HCT116 (cell line): ENCODE data around the gene CLCF1.

Source experiments
- EZH2 ChIP-seq: fragments of 200-600 bp; sonication (generic); IDR thresholded peaks from 2 replicates; pipeline ENCODE4 v1.6.1; 2017; ENCODE audit warnings: antibody characterized with exemption, mixed run types
- POLR2A ChIP-seq: IDR thresholded peaks from 2 replicates; pipeline ENCODE4 v1.7.0; 2011; ENCODE audit warnings: borderline replicate concordance; ENCODE audit not compliant: insufficient read depth, insufficient read length; ENCODE audit errors: extremely low read depth
- POLR2AphosphoS5 ChIP-seq: IDR thresholded peaks from 2 replicates; pipeline ENCODE4 v1.6.1; 2011; ENCODE audit warnings: mild to moderate bottlenecking, low read depth, low read length, moderate library complexity
- RAD21 ChIP-seq: IDR thresholded peaks from 2 replicates; pipeline ENCODE4 v1.6.1; 2012; ENCODE audit warnings: low read depth, mild to moderate bottlenecking
- REST ChIP-seq: IDR thresholded peaks from 2 replicates; pipeline ENCODE4 v1.6.1; 2012; ENCODE audit warnings: low read depth
- YY1 ChIP-seq: IDR thresholded peaks from 2 replicates; pipeline ENCODE4 v1.6.1; 2011; ENCODE audit warnings: low read length, low read depth, moderate library complexity, mild to moderate bottlenecking; ENCODE audit not compliant: insufficient replicate concordance; ENCODE audit errors: extremely low read depth
- ZNF274 ChIP-seq: fragments of 200-500 bp; sonication (Bioruptor generic); IDR thresholded peaks from 2 replicates; pipeline ENCODE4 v1.6.1; 2014; ENCODE audit warnings: mild to moderate bottlenecking, low read depth, low read length, inconsistent platforms
- TF ChIP-seq, protein P1 (sequence below), 3 experiments: fragments of 200-600 bp in 1 of 3; sonication (generic) in 1 of 3; IDR thresholded peaks in 2 of 3; conservative IDR thresholded peaks in 1 of 3; 2 replicates each; pipeline ENCODE4 v1.5.1; 2012 to 2017; ENCODE audit warnings: low read depth in 2 of 3, low read length in 2 of 3, antibody characterized with exemption in 1 of 3, borderline replicate concordance in 1 of 3, control low read depth in 1 of 3, mild to moderate bottlenecking in 1 of 3, mixed read lengths in 1 of 3, mixed run types in 1 of 3, moderate library complexity in 1 of 3; ENCODE audit not compliant: insufficient read depth in 1 of 3
- TF ChIP-seq, protein P2 (sequence below): IDR thresholded peaks from 2 replicates; pipeline ENCODE4 v1.6.1; 2011; ENCODE audit warnings: mild to moderate bottlenecking, low read length, moderate library complexity; ENCODE audit not compliant: insufficient replicate concordance; ENCODE audit errors: extremely low read depth

GRCh38 chr11:67367761-67368227, 5.6 kb downstream of the CLCF1 start:
- TF ChIP-seq RAD21 = no peak
- no peak for TF ChIP-seq POLR2AphosphoS5
- no peak for TF ChIP-seq POLR2A
- TF ChIP-seq, protein P1, sequence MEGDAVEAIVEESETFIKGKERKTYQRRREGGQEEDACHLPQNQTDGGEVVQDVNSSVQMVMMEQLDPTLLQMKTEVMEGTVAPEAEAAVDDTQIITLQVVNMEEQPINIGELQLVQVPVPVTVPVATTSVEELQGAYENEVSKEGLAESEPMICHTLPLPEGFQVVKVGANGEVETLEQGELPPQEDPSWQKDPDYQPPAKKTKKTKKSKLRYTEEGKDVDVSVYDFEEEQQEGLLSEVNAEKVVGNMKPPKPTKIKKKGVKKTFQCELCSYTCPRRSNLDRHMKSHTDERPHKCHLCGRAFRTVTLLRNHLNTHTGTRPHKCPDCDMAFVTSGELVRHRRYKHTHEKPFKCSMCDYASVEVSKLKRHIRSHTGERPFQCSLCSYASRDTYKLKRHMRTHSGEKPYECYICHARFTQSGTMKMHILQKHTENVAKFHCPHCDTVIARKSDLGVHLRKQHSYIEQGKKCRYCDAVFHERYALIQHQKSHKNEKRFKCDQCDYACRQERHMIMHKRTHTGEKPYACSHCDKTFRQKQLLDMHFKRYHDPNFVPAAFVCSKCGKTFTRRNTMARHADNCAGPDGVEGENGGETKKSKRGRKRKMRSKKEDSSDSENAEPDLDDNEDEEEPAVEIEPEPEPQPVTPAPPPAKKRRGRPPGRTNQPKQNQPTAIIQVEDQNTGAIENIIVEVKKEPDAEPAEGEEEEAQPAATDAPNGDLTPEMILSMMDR (IDR thresholded peaks at IDR 0.05 in 2 of 3, conservative IDR thresholded peaks at IDR 0.05 in 1 of 3; ENCODE audit: borderline replicate concordance in 1 of 3, insufficient read depth in 1 of 3, low read depth in 2 of 3, low read length in 2 of 3) = no peak
- no peak for TF ChIP-seq EZH2
- TF ChIP-seq ZNF274 = no peak
- TF ChIP-seq, protein P2, sequence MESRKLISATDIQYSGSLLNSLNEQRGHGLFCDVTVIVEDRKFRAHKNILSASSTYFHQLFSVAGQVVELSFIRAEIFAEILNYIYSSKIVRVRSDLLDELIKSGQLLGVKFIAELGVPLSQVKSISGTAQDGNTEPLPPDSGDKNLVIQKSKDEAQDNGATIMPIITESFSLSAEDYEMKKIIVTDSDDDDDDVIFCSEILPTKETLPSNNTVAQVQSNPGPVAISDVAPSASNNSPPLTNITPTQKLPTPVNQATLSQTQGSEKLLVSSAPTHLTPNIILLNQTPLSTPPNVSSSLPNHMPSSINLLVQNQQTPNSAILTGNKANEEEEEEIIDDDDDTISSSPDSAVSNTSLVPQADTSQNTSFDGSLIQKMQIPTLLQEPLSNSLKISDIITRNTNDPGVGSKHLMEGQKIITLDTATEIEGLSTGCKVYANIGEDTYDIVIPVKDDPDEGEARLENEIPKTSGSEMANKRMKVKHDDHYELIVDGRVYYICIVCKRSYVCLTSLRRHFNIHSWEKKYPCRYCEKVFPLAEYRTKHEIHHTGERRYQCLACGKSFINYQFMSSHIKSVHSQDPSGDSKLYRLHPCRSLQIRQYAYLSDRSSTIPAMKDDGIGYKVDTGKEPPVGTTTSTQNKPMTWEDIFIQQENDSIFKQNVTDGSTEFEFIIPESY = no peak
- no peak for TF ChIP-seq YY1
- no peak for TF ChIP-seq REST
